ENCODE results near the gene ZNF324B.
"Not testable (repeated sequence)": the region's sequence is repeated elsewhere in the genome, so short reads cannot be mapped to it uniquely, and the experiment has no call there.

Gene ZNF324B

GRCh38 chr19:58479303-58479702, 27.9 kb downstream of the ZNF324B start:
- H3K27ac ChIP-seq: no peak overlapping the region; the same call in 1 of the 2 replicates
- TF ChIP-seq CTCF (conservative IDR thresholded peaks at IDR 0.05): no peak
- no peak for TF ChIP-seq ZFX (IDR thresholded peaks at IDR 0.05)

- TF ChIP-seq ZFX (IDR thresholded peaks at IDR 0.05): no peak
- TF ChIP-seq CTCF (conservative IDR thresholded peaks at IDR 0.05): no peak
- H3K27ac ChIP-seq: no peak overlapping the region
These were observed 28.5 kb downstream of the ZNF324B start for GRCh38 chr19:58479736-58480480.

- no peak for TF ChIP-seq CTCF (conservative IDR thresholded peaks at IDR 0.05)
- TF ChIP-seq ZFX (IDR thresholded peaks at IDR 0.05): no peak
- H3K27ac ChIP-seq: no peak overlapping the region
These were observed 29.0 kb downstream of the ZNF324B start for GRCh38 chr19:58480481-58480830.

GRCh38 chr19:58480831-58481230, 29.4 kb downstream of the ZNF324B start:
- no peak overlapping the region for H3K27ac ChIP-seq
- TF ChIP-seq CTCF (conservative IDR thresholded peaks at IDR 0.05) (no peak), ZFX (IDR thresholded peaks at IDR 0.05) (no peak)

GRCh38 chr19:58482372-58482771, 30.9 kb downstream of the ZNF324B start:
- TF ChIP-seq ZFX (IDR thresholded peaks at IDR 0.05) (no peak), CTCF (conservative IDR thresholded peaks at IDR 0.05) (no peak)
- no peak overlapping the region for H3K27ac ChIP-seq

GRCh38 chr19:58483776-58484175, 32.4 kb downstream of the ZNF324B start:
- H3K27ac ChIP-seq: no peak overlapping the region
- no peak for TF ChIP-seq ZFX (IDR thresholded peaks at IDR 0.05)
- no peak for TF ChIP-seq CTCF (conservative IDR thresholded peaks at IDR 0.05)

GRCh38 chr19:58484349-58484748, 32.9 kb downstream of the ZNF324B start:
- not testable (repeated sequence) for H3K27ac ChIP-seq

- TF ChIP-seq CTCF (conservative IDR thresholded peaks at IDR 0.05) (no peak), ZFX (IDR thresholded peaks at IDR 0.05) (no peak)
These were observed 40.0 kb downstream of the ZNF324B start for GRCh38 chr19:58491393-58491792.

More at GRCh38 chr19:58491393-58491792, 40.0 kb downstream of the ZNF324B start:
- H3K27ac ChIP-seq: no peak overlapping the region

All from C4-2B (cell line).